ENCODE measurements around the gene PLA2G2C. TPM values are rescaled to one million over a fixed set of nuclear protein-coding genes. Genes with fewer than 3 reads are reported as not detected.

PLA2G2C gene
- polyA plus RNA-seq, 1 donor = 0.05 TPM

GRCh38 chr1:20207546-20207945 is 21.2 kb upstream of the PLA2G2C start:
- no peak for DNase-seq (ENCODE audit: low read depth)

GRCh38 chr1:20202166-20202565 is 15.8 kb upstream of the PLA2G2C start:
- DNase-seq (ENCODE audit: low read depth) = no peak

- no peak for DNase-seq (ENCODE audit: low read depth)
Measured at GRCh38 chr1:20200966-20201365, 14.6 kb upstream of the PLA2G2C start.

GRCh38 chr1:20199840-20200239 is 13.5 kb upstream of the PLA2G2C start:
- DNase-seq (ENCODE audit: low read depth) = no peak

- no peak for DNase-seq (ENCODE audit: low read depth)
Measured at GRCh38 chr1:20199403-20199802, 13.1 kb upstream of the PLA2G2C start.

GRCh38 chr1:20198918-20199317 is 12.6 kb upstream of the PLA2G2C start:
- DNase-seq (ENCODE audit: low read depth) = no peak

- no peak for DNase-seq (ENCODE audit: low read depth)
Measured at GRCh38 chr1:20198296-20198695, 12.0 kb upstream of the PLA2G2C start.

GRCh38 chr1:20197329-20197791 is 11.0 kb upstream of the PLA2G2C start:
- DNase-seq (ENCODE audit: low read depth) = no peak

- DNase-seq (ENCODE audit: low read depth) = no peak
Measured at GRCh38 chr1:20195462-20195780, 9.1 kb upstream of the PLA2G2C start.

GRCh38 chr1:20194757-20195461 is 8.6 kb upstream of the PLA2G2C start:
- no peak for DNase-seq (ENCODE audit: low read depth)

GRCh38 chr1:20194224-20194623 is 7.9 kb upstream of the PLA2G2C start:
- no peak for DNase-seq (ENCODE audit: low read depth)

GRCh38 chr1:20192871-20193411 is 6.6 kb upstream of the PLA2G2C start:
- no peak for DNase-seq (ENCODE audit: low read depth)

- no peak for DNase-seq (ENCODE audit: low read depth)
Measured at GRCh38 chr1:20192364-20192763, 6.0 kb upstream of the PLA2G2C start.

- DNase-seq (ENCODE audit: low read depth) = no peak
Measured at GRCh38 chr1:20191266-20191825, 5.0 kb upstream of the PLA2G2C start.

GRCh38 chr1:20190256-20191160 is 4.2 kb upstream of the PLA2G2C start:
- no peak for DNase-seq (ENCODE audit: low read depth)

- no peak for DNase-seq (ENCODE audit: low read depth)
Measured at GRCh38 chr1:20189664-20190063, 3.3 kb upstream of the PLA2G2C start.

- no peak for DNase-seq (ENCODE audit: low read depth)
Measured at GRCh38 chr1:20188455-20188817, 2.1 kb upstream of the PLA2G2C start.

GRCh38 chr1:20187813-20188454 is 1.6 kb upstream of the PLA2G2C start:
- DNase-seq (ENCODE audit: low read depth) = no peak

GRCh38 chr1:20187103-20187812 is 940 bp upstream of the PLA2G2C start:
- DNase-seq (ENCODE audit: low read depth) = no peak

- DNase-seq (ENCODE audit: low read depth) = no peak
Measured at GRCh38 chr1:20184997-20185833, 1.1 kb downstream of the PLA2G2C start.
